ENCODE measurements around the gene SNX25.
"Not testable (repeated sequence)": the region's sequence is repeated elsewhere in the genome, so short reads cannot be mapped to it uniquely, and the experiment has no call there.

Gene SNX25

GRCh38 chr4:185235119-185235842, 25.9 kb downstream of the SNX25 start:
- Mint-ChIP-seq H3K27me3 (no peaks in the 10 kb centered on the region), H3K9me3 (no peaks in the 10 kb centered on the region), H3K27ac (no peak overlapping the region), H3K36me3 (ENCODE audit: low read depth) (peaks cover 10% of the 10 kb centered on the region), H3K4me3 (no peak overlapping the region), H3K4me1 (ENCODE audit: low read depth) (peaks cover 29% of the 10 kb centered on the region)
- no peak for DNase-seq

- no peak overlapping the region for H3K27ac Mint-ChIP-seq
- H3K4me1 Mint-ChIP-seq (ENCODE audit: low read depth), result peaks cover 29% of the 10 kb centered on the region
- H3K4me3 Mint-ChIP-seq, result no peak overlapping the region
- H3K27me3 Mint-ChIP-seq, result no peaks in the 10 kb centered on the region
- peaks cover 10% of the 10 kb centered on the region for H3K36me3 Mint-ChIP-seq (ENCODE audit: low read depth)
- DNase-seq, result no peak
- H3K9me3 Mint-ChIP-seq, result no peaks in the 10 kb centered on the region
Measured at GRCh38 chr4:185235843-185236503, 26.6 kb downstream of the SNX25 start.

GRCh38 chr4:185237175-185237574, 27.8 kb downstream of the SNX25 start:
- H3K4me1 Mint-ChIP-seq (ENCODE audit: low read depth), result peaks cover 29% of the 10 kb centered on the region
- H3K9me3 Mint-ChIP-seq, result no peaks in the 10 kb centered on the region
- H3K27me3 Mint-ChIP-seq, result no peaks in the 10 kb centered on the region
- H3K36me3 Mint-ChIP-seq (ENCODE audit: low read depth), result peaks cover 13% of the 10 kb centered on the region
- no peak for DNase-seq
- no peak overlapping the region for H3K4me3 Mint-ChIP-seq
- no peak overlapping the region for H3K27ac Mint-ChIP-seq

GRCh38 chr4:185238215-185238681, 28.9 kb downstream of the SNX25 start:
- no peak for DNase-seq
- H3K9me3 Mint-ChIP-seq, result no peaks in the 10 kb centered on the region
- peaks cover 13% of the 10 kb centered on the region for H3K36me3 Mint-ChIP-seq (ENCODE audit: low read depth)
- H3K27ac Mint-ChIP-seq, result peak overlapping the region; percentile 90
- peak overlapping the region; percentile 20 for H3K4me3 Mint-ChIP-seq
- no peaks in the 10 kb centered on the region for H3K27me3 Mint-ChIP-seq
- peaks cover 26% of the 10 kb centered on the region for H3K4me1 Mint-ChIP-seq (ENCODE audit: low read depth)

- peaks cover 13% of the 10 kb centered on the region for H3K36me3 Mint-ChIP-seq (ENCODE audit: low read depth)
Measured at GRCh38 chr4:185238750-185239149, 29.4 kb downstream of the SNX25 start.

GRCh38 chr4:185240486-185240885, 31.1 kb downstream of the SNX25 start:
- H3K9me3 Mint-ChIP-seq; H3K4me3 Mint-ChIP-seq; H3K27ac Mint-ChIP-seq; H3K27me3 Mint-ChIP-seq; DNase-seq; H3K36me3 Mint-ChIP-seq (ENCODE audit: low read depth): not testable (repeated sequence)
- H3K4me1 Mint-ChIP-seq (ENCODE audit: low read depth), result peaks cover 27% of the 10 kb centered on the region

More at GRCh38 chr4:185238750-185239149, 29.4 kb downstream of the SNX25 start:
- Mint-ChIP-seq H3K27me3 (no peaks in the 10 kb centered on the region), H3K4me1 (ENCODE audit: low read depth) (peaks cover 27% of the 10 kb centered on the region), H3K4me3 (no peak overlapping the region), H3K9me3 (no peaks in the 10 kb centered on the region), H3K27ac (peak overlapping the region; percentile 90)
- no peak for DNase-seq

- Mint-ChIP-seq H3K4me3 (no peak overlapping the region), H3K27me3 (no peaks in the 10 kb centered on the region), H3K27ac (no peak overlapping the region), H3K9me3 (no peaks in the 10 kb centered on the region), H3K36me3 (ENCODE audit: low read depth) (peaks cover 14% of the 10 kb centered on the region), H3K4me1 (ENCODE audit: low read depth) (peaks cover 33% of the 10 kb centered on the region)
- no peak for DNase-seq
Measured at GRCh38 chr4:185242749-185243533, 33.5 kb downstream of the SNX25 start.

- DNase-seq, result no peak
- peaks cover 27% of the 10 kb centered on the region for H3K4me1 Mint-ChIP-seq (ENCODE audit: low read depth)
- H3K4me3 Mint-ChIP-seq, result no peak overlapping the region
- H3K36me3 Mint-ChIP-seq (ENCODE audit: low read depth), result peaks cover 14% of the 10 kb centered on the region
- no peaks in the 10 kb centered on the region for H3K27me3 Mint-ChIP-seq
- no peak overlapping the region for H3K27ac Mint-ChIP-seq
- no peaks in the 10 kb centered on the region for H3K9me3 Mint-ChIP-seq
Measured at GRCh38 chr4:185243879-185244278, 34.5 kb downstream of the SNX25 start.

GRCh38 chr4:185244763-185245162, 35.4 kb downstream of the SNX25 start:
- H3K4me1 Mint-ChIP-seq (ENCODE audit: low read depth), result peaks cover 25% of the 10 kb centered on the region
- no peak overlapping the region for H3K4me3 Mint-ChIP-seq
- no peak for DNase-seq
- no peaks in the 10 kb centered on the region for H3K27me3 Mint-ChIP-seq
- H3K27ac Mint-ChIP-seq, result no peak overlapping the region
- H3K9me3 Mint-ChIP-seq, result no peaks in the 10 kb centered on the region
- peaks cover 21% of the 10 kb centered on the region for H3K36me3 Mint-ChIP-seq (ENCODE audit: low read depth)

GRCh38 chr4:185246453-185246852, 37.1 kb downstream of the SNX25 start:
- Mint-ChIP-seq H3K27me3 (no peaks in the 10 kb centered on the region), H3K9me3 (no peaks in the 10 kb centered on the region), H3K4me3 (no peak overlapping the region), H3K4me1 (ENCODE audit: low read depth) (peaks cover 29% of the 10 kb centered on the region), H3K27ac (peak overlapping the region; percentile 59), H3K36me3 (ENCODE audit: low read depth) (peaks cover 31% of the 10 kb centered on the region)
- no peak for DNase-seq

GRCh38 chr4:185247151-185247550, 37.8 kb downstream of the SNX25 start:
- Mint-ChIP-seq H3K4me3 (no peak overlapping the region), H3K27me3 (no peaks in the 10 kb centered on the region), H3K9me3 (no peaks in the 10 kb centered on the region), H3K4me1 (ENCODE audit: low read depth) (peaks cover 35% of the 10 kb centered on the region), H3K36me3 (ENCODE audit: low read depth) (peaks cover 29% of the 10 kb centered on the region), H3K27ac (peak overlapping the region; percentile 88)
- DNase-seq, result no peak

GRCh38 chr4:185248393-185249039, 39.1 kb downstream of the SNX25 start:
- Mint-ChIP-seq H3K27me3 (no peaks in the 10 kb centered on the region), H3K9me3 (no peaks in the 10 kb centered on the region), H3K27ac (peak overlapping the region; percentile 20), H3K4me1 (ENCODE audit: low read depth) (peaks cover 29% of the 10 kb centered on the region), H3K36me3 (ENCODE audit: low read depth) (peaks cover 34% of the 10 kb centered on the region), H3K4me3 (no peak overlapping the region)
- DNase-seq, result no peak

- no peaks in the 10 kb centered on the region for H3K27me3 Mint-ChIP-seq
- peaks cover 36% of the 10 kb centered on the region for H3K36me3 Mint-ChIP-seq (ENCODE audit: low read depth)
- no peak for DNase-seq
- H3K9me3 Mint-ChIP-seq, result no peaks in the 10 kb centered on the region
- H3K4me1 Mint-ChIP-seq (ENCODE audit: low read depth), result peaks cover 30% of the 10 kb centered on the region
- no peak overlapping the region for H3K4me3 Mint-ChIP-seq
- no peak overlapping the region for H3K27ac Mint-ChIP-seq
Measured at GRCh38 chr4:185249105-185249504, 39.7 kb downstream of the SNX25 start.

- H3K27me3 Mint-ChIP-seq, result no peaks in the 10 kb centered on the region
- H3K4me3 Mint-ChIP-seq, result no peak overlapping the region
- no peak for DNase-seq
- H3K36me3 Mint-ChIP-seq (ENCODE audit: low read depth), result peaks cover 34% of the 10 kb centered on the region
- no peaks in the 10 kb centered on the region for H3K9me3 Mint-ChIP-seq
- H3K27ac Mint-ChIP-seq, result peak overlapping the region; percentile 0
- H3K4me1 Mint-ChIP-seq (ENCODE audit: low read depth), result peaks cover 42% of the 10 kb centered on the region
Measured at GRCh38 chr4:185254434-185254833, 45.0 kb downstream of the SNX25 start.

Data from activated T-cell treated with anti-CD3 and anti-CD28 coated beads, Interleukin-2, amount 50 U/mL, for 24 hours (primary cell).